Mammary epithelial cell (primary cell): ENCODE measurements around the gene CSNK1G3.

Source experiments
- EZH2 ChIP-seq: IDR thresholded peaks from 2 replicates; pipeline ENCODE4 v1.6.1; 2012; ENCODE audit warnings: low read length, inconsistent platforms, borderline replicate concordance
- TF ChIP-seq, protein P1 (sequence below), 2 donors: IDR thresholded peaks in 1 of 2; conservative IDR thresholded peaks in 1 of 2; 2 replicates each; pipeline ENCODE4 v1.5.1; 2011 to 2012; ENCODE audit warnings: inconsistent platforms in 2 of 2, low read length in 2 of 2, mild to moderate bottlenecking in 2 of 2, control low read depth in 1 of 2, low read depth in 1 of 2; ENCODE audit not compliant: insufficient read depth in 1 of 2; ENCODE audit errors: extremely low read depth in 1 of 2

DNA sequence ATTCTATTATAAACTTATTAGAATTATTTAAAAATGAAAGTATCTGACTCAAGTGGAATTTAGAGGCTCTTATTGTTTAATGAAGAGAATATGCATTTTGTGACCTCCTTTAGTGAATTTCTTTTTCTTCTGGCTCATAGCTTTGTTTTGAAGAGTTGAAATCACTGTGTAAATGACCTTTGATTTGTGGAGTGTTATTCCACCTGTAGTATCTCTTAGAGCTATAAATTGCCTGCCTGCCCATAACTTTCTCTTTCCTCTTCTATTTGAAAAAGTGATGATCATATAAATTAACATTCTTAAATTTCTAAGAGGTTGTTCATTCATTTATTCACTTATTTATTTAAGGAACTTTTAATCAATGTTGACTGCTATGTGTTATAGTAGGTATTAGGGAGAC lies 16.1 kb downstream of the CSNK1G3 start:
- TF ChIP-seq, protein P1, sequence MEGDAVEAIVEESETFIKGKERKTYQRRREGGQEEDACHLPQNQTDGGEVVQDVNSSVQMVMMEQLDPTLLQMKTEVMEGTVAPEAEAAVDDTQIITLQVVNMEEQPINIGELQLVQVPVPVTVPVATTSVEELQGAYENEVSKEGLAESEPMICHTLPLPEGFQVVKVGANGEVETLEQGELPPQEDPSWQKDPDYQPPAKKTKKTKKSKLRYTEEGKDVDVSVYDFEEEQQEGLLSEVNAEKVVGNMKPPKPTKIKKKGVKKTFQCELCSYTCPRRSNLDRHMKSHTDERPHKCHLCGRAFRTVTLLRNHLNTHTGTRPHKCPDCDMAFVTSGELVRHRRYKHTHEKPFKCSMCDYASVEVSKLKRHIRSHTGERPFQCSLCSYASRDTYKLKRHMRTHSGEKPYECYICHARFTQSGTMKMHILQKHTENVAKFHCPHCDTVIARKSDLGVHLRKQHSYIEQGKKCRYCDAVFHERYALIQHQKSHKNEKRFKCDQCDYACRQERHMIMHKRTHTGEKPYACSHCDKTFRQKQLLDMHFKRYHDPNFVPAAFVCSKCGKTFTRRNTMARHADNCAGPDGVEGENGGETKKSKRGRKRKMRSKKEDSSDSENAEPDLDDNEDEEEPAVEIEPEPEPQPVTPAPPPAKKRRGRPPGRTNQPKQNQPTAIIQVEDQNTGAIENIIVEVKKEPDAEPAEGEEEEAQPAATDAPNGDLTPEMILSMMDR (conservative IDR thresholded peaks at IDR 0.05 in 1 of 2, IDR thresholded peaks at IDR 0.05 in 1 of 2; ENCODE audit: extremely low read depth in 1 of 2, insufficient read depth in 1 of 2, low read depth in 1 of 2, low read length in 2 of 2), result no peak
- no peak for TF ChIP-seq EZH2
